GM18505 (cell line): ENCODE measurements around the gene MACROD1.

Experiments used
- ATAC-seq: cut with Tn5 transposase; IDR thresholded peaks from one replicate; pipeline ENCODE4 v1.9.1; 2021; ENCODE audit not compliant: unreplicated experiment
- POLR2A ChIP-seq: IDR thresholded peaks from 4 replicates; pipeline ENCODE4 v1.6.1; 2011; ENCODE audit warnings: borderline replicate concordance; ENCODE audit not compliant: insufficient read depth, insufficient read length; ENCODE audit errors: extremely low read depth

MACROD1 gene

DNA sequence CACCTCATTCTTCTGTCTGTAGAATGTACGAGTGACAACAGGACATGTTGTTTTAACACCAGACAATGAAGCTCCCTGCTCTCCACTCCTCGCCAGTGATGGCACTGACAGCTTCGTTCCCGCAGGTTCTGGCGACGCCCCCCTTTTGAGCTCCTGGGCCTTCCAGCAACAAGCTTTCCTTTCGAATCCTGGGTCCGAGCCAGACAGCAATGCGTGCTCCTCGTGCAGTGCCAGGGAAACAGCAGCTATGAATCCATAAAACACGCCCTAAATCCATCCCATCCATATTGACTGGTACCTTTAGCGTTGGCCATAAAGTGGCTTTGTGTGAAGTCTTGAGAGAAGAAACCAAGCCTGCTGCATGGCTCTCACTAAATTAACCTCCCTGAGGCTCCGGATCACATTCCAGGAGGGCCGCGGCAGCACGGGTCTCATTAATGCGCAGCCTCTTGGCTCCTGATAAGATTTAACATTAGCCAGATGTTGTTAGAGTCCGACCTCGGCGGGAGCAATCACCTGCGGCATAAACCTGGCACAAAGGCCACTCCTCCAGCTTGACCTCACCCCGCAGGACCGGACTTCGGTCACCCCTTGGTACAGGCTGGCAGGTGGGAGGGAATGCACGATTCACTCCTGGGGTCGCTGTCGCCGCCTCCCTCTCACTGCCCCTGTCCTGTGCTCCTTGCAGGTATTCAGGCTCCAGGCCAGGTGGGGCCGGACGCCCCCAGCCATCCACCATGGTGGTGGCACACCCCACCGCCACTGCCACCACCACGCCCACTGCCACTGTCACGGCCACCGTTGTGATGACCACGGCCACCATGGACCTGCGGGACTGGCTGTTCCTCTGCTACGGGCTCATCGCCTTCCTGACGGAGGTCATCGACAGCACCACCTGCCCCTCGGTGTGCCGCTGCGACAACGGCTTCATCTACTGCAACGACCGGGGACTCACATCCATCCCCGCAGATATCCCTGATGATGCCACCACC is 50.1 kb downstream of the MACROD1 start:
- no peak for TF ChIP-seq POLR2A
- no peak for ATAC-seq

DNA sequence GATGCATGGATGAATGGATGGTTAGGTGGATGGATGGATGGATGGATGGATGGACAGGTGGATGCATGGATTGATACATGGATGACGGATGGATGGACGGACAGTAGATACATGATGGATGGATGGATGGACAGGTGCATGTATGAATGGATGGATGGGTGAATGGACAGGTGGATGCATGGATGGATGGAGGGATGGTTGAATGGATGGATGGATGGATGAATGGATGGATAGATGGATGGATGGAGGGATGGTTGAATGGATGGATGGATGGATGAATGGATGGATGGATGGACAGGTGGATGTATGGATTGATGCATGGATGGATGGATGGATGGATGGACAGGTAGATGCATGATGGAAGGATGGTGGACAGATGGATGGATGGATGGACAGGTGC is 51.7 kb downstream of the MACROD1 start:
- no peak for ATAC-seq
- TF ChIP-seq POLR2A: no peak

DNA sequence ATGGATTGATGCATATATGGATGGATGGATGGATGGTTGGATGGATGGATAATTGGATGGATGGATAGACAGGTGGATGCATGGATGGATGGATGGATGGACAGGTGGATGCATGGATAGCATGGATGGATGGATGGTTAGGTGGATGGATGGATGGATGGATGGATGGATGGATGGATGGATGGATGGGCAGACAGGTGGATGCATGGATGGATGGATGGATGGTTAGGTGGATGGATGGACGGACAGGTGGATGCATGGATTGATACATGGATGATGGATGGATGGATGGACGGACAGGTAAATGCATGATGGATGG is 52.5 kb downstream of the MACROD1 start:
- TF ChIP-seq POLR2A: no peak
- no peak for ATAC-seq

DNA sequence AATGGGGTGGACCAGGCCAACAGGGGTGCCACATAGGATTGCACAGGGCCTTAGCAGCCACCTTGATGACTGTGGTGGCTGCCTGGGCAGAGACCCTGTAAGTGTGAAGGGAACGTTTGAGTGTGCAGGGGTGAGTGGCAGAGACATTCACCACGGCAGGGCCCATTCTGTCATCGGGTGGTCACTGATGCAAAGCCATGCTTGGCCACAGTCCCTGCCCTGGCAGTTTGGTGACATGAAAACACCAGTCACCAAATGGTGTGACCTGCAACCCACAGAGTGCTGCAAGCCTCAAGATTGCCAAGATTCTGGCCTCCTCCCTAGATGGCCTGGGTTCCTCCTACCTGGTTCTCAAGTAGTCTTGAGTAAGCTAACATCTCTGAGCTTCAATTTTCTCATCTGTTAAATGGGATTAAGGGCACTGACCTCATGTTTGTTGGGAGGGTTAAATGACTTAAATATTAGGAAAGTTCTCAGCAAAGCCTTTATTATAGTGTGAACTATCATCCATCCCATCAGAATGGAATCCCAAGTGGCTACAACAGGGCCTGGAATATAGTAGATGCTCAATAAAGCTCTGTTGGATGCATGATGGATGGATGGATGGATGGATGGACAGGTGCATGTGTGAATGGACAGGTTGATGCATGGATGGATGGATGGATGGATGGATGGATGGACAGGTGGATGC is 53.0 kb downstream of the MACROD1 start:
- ATAC-seq: no peak
- no peak for TF ChIP-seq POLR2A

DNA sequence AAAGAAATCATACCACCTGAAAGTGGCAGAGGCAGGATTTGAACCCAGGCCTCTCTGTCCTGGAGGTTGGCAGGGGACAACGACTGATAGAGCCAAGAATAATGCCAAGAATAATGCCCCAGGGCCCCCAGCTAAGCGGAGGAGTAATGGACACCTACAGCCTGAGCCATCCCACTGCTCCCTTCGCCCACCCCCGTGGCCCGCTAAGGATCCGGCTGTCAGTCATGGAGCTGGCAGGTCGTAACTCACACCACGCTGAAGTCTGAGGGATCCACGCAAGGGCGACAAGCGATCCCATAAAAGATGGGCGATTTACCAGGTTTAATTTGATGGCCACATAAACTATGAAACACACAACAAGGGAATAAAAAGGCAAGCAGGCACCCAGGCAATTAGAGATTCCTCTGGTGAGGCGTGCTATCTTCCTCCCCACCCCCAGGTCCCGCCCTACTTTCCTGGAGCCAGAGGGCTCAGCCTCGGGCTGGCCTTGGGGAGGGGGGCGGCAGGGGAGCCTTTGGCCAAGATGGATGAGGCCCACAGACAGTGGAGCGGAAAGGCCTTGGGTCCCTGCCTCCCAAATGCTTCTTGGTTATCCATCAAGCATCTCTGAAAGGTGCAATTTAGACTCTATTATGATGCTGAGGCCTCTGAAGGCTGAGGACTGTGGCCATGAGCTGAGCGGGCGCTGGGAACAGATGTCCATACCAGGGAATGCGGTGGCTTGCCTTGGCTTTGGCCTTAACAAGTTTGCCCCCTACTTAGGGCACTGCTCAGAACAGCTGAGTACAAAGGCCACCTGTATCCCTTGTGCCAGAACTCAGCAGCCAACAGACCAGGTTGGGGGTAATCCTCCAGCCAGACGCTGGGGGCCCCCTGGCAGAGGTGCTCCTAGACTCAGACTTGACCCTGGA is 55.2 kb downstream of the MACROD1 start:
- ATAC-seq: no peak
- TF ChIP-seq POLR2A: no peak

DNA sequence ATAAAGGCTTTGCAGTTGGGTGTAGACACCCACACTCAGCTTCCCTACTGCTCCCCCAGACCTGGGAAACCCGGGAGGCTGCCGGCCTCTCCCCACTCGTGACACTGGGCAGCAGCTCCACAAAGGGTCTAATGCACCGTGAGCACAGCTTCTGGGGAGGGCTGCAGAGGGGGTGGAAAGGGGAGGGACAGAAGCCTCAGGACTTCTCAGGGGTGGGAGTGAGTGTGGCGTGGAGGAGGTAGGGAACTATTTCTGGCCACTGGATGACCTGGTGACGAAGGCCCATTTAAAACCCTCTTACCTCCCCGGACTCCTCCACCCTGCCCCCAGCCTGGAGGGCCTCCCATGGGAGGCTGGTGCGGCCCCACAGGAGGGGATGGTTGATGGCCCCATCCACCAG is 56.6 kb downstream of the MACROD1 start:
- no peak for TF ChIP-seq POLR2A
- ATAC-seq: no peak

DNA sequence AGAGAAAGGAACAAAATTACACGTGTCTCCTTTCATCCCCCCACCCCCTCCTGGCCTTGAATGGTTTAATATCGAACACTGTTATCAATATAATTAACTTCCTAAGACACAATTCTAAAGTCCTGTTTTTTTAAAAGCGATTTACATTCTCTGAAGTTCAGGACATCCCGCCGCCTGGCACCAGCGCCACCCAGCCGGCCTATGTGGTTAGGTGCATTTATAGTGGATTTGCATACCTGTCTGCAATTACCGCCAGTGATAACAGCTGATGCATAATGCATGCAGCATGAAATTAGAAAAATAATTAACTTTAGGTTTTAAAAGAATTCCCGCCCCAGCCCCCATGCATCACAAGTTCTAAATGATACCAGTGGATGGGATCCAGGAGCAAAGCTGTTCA is 58.6 kb downstream of the MACROD1 start:
- ATAC-seq: no peak
- no peak for TF ChIP-seq POLR2A

DNA sequence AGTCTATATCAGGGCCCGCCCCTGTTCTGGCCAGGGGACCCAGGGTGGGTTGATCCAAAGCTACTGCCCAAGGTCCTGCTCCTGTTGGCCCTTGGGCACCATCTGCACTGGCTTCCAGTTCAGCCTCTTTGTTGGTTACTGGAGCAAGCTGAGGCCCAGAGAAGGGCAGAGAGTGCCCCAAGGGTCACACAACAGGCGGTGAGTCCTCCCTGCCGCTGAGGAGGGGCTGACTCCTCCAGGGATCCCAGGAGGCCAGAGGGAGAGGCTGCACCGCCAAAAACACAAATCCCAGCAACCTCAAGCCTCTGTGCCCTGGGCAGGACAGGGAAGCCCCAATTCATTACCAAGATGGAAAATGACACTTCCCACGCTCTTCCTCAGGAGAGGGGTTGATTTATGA is 61.3 kb downstream of the MACROD1 start:
- no peak for ATAC-seq
- no peak for TF ChIP-seq POLR2A

DNA sequence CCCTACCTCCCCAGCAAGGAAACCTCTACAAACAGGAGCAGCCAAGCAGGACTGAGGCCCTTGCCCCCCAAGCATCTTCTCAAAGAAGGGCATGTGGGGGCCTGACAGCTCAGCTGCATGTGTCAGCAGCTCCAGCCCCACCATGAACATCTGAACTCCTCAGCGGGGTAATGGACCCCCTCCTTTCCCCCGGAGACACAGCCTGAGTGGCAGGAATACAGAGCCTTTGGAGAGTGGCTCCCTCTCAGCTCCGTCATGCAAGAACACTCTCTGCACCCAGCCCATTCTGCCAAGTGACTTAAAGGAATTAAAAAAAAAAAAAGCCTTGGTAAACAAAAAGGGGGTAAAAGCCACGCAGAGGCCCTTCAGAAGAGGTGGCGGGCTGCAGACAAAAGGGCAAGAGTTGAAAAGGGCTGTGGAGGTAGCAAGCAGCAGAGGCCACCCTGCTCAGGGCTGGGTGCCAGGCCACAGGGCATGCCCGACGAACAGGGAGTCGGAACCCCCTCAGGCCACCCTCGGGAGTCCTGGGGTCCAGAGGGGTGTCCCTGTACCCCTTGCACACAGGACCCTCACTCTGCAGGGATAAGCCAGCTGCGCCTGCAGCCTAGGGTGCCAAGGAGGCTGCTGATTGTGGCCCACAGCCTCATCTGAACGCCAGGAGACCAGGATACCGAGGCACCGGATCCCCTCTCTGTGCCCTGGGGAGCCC is 62.5 kb downstream of the MACROD1 start:
- ATAC-seq: no peak
- TF ChIP-seq POLR2A: no peak

DNA sequence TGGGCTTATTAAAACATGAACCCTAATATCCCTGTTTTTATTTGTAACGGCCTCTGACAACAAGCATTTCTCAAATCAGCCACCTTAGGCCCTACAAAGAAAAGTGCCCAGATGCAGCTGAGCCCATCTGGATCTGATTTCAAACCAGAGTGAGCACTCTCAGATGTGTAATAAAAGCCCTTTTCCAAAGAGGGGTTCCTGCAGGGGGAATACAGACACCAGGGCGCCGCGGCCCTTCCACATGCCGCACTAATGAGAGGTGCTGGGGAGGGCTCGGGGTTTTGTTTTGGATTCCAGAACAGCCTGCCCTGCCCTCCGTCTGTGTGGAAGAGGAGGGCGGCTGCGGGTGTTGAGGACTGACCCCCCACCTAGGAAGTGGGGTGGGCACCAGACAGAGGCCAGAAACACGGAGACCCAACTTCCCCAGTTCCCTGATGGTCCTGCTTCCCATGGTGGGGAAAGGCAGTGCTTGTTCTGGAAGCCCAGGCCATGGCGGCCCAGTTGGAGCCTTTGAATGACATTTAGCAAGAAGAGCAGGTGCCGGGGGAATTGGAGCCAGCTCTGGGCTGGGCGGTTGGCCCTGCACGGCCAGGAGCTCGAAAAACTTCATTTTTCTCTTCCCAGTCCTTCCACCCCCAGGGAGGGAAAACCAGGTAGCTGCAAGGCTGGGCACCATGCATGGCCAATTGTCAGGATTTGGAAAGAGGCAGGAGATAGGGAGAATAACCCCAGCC is 63.7 kb downstream of the MACROD1 start:
- no peak for TF ChIP-seq POLR2A
- no peak for ATAC-seq

DNA sequence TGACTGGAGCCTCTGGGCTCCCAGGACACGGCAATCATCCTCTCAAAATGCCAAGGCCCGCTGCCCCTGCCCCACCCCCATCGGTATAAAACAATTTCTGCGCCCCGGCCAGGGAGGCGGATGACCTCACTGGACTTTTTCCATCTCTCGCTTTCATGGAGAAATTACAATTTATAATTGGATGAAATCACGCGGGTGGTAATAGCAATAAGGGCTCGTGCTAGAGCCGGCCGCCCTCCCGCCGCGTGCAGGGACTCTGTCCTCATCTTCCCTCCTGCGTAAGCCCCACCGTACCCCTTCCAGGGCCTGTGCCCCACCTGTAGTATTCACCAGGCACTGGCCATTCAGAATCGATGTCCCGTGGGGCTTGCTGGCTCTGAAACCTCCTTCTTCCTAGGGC is 64.5 kb downstream of the MACROD1 start:
- no peak for ATAC-seq
- no peak for TF ChIP-seq POLR2A

DNA sequence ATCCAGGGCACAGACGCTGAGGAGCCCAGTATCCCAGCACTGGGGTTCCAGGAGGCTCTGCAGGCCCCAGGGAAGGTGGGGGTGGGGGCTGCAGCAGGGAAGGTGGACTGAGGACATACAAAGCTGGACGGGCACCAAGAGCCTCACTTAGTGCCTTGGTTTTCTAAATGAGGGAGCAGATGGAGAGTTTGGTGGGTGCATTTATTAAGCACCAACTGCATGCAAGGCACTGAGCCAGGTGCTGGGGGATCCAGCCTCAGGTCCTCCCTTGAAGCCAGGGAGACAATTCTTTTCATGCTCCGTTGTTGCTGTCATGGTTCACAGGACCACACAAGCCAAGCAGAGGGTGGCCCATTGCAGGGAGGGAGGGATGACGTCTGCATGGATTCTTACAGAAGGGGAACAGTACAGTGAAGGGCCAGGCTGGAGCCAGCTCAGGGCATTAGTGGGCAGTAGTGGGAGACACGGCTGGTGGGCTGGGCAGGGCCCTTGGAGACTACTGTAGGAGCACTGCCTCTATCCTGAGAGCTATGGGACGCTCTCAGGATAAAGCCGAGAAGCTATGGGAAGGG is 65.0 kb downstream of the MACROD1 start:
- ATAC-seq: no peak
- TF ChIP-seq POLR2A: no peak
